ENCODE data around the gene DIO3.

DIO3 gene

DNA sequence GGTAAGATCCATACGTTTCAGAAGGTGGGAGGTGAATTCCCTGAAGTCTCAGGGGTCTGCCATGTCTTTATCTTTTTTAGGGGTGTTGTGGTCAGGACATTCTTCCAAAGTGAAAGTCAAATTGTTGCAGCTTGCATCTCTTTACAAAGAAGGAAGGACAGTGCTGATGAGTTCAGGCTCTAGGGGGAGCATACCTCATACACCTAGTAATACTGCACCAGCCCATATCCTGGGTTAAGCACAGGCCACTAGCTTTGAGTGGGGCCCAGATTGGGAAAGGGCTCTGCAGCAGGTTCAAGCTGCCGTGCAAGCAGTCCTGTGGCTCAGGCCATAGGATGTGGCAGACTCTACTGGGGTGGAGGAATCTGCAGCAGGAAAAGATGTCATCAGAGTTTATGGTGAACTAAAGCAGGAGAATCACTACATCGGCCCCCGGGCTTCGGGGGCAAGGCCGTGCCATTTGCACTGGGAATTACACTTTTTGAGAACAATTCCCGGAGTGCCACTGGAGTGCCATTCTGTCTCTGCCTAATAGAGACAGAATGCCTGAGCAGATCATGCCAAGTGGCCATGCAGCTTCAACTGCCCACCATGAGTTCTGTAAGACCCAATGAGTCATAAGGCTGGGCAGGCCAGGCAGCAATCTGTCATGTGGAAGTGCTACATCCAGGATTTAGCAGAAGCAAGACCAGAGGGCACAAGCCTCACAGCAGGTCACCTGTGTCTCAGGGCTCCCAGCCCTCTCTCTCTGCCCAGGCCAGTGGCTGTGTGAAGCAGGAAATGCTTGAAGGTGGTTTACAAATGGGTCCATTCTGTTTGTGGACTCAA is 32.3 kb downstream of the DIO3 start:
- no peak for TF ChIP-seq TAF1 (IDR thresholded peaks at IDR 0.05; ENCODE audit: borderline replicate concordance, insufficient read depth, low read length)
- TF ChIP-seq POLR2AphosphoS5 (IDR thresholded peaks at IDR 0.05; ENCODE audit: low read depth, low read length): no peak
- TF ChIP-seq FOXP2 (optimal IDR thresholded peaks at IDR 0.05; ENCODE audit: borderline replicate concordance, extremely low read depth, extremely low read length, insufficient read depth): no peak
- TF ChIP-seq, protein P1, sequence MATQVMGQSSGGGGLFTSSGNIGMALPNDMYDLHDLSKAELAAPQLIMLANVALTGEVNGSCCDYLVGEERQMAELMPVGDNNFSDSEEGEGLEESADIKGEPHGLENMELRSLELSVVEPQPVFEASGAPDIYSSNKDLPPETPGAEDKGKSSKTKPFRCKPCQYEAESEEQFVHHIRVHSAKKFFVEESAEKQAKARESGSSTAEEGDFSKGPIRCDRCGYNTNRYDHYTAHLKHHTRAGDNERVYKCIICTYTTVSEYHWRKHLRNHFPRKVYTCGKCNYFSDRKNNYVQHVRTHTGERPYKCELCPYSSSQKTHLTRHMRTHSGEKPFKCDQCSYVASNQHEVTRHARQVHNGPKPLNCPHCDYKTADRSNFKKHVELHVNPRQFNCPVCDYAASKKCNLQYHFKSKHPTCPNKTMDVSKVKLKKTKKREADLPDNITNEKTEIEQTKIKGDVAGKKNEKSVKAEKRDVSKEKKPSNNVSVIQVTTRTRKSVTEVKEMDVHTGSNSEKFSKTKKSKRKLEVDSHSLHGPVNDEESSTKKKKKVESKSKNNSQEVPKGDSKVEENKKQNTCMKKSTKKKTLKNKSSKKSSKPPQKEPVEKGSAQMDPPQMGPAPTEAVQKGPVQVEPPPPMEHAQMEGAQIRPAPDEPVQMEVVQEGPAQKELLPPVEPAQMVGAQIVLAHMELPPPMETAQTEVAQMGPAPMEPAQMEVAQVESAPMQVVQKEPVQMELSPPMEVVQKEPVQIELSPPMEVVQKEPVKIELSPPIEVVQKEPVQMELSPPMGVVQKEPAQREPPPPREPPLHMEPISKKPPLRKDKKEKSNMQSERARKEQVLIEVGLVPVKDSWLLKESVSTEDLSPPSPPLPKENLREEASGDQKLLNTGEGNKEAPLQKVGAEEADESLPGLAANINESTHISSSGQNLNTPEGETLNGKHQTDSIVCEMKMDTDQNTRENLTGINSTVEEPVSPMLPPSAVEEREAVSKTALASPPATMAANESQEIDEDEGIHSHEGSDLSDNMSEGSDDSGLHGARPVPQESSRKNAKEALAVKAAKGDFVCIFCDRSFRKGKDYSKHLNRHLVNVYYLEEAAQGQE (IDR thresholded peaks at IDR 0.05; ENCODE audit: insufficient read depth in 1 of 2, low read depth in 2 of 2, low read length in 2 of 2): no peak
- TF ChIP-seq SIN3A (IDR thresholded peaks at IDR 0.05; ENCODE audit: borderline replicate concordance, insufficient read depth, low read length): no peak

DNA sequence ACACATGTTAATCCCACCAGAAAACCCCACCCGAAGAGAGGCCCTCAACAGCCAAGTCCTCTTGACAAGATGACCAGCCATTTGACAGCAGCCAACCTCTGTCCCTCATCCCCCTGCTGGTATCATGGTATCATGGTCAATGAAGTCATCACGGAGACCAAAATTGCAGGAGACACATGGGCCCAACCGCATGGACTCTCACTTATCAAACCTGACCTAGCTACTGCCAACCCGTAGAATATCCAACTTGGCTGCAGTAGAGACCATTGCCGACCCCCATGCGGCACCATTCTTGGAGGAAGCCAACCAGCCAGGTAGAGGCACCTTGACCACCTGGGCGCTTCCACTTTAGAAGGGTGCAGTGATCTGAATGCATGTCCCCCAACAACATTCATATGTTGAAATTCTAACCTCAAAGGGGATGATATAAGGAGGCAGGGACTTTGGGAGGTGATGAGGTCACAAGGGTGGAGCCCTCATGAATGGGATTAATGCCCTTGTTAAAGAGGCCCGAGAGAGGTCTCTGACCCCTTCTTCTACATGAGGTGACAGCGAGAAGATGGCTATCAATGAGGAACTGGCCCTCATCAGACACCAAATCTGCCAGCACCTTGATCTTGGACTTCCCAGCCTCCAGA is 33.3 kb downstream of the DIO3 start:
- no peak for TF ChIP-seq TAF1 (IDR thresholded peaks at IDR 0.05; ENCODE audit: borderline replicate concordance, insufficient read depth, low read length)
- TF ChIP-seq, protein P1 (IDR thresholded peaks at IDR 0.05; ENCODE audit: insufficient read depth in 1 of 2, low read depth in 2 of 2, low read length in 2 of 2): no peak
- TF ChIP-seq SIN3A (IDR thresholded peaks at IDR 0.05; ENCODE audit: borderline replicate concordance, insufficient read depth, low read length): no peak

DNA sequence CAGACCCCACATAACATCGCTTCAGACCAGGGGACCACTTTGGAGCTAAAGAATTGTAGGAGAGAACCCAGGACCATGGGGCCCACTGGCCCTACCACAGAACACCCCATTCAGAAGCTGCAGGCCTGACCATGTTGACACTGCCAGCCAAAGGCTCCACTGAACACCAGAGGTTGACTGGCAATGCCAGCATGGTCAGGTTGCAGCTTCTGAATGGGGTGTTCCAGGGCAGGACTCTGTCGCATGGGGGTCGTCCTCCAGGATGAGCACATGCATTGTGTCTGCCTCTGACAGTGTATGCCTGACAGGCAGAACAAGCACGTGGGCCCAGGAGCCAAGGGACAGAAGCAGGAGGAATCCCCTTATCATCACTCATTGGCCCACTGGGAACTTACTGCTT is 34.1 kb downstream of the DIO3 start:
- TF ChIP-seq, protein P1 (IDR thresholded peaks at IDR 0.05; ENCODE audit: insufficient read depth in 1 of 2, low read depth in 2 of 2, low read length in 2 of 2): no peak
- TF ChIP-seq FOXP2 (optimal IDR thresholded peaks at IDR 0.05; ENCODE audit: borderline replicate concordance, extremely low read depth, extremely low read length, insufficient read depth) (no peak), SIN3A (IDR thresholded peaks at IDR 0.05; ENCODE audit: borderline replicate concordance, insufficient read depth, low read length) (no peak), POLR2AphosphoS5 (IDR thresholded peaks at IDR 0.05; ENCODE audit: low read depth, low read length) (no peak), TAF1 (IDR thresholded peaks at IDR 0.05; ENCODE audit: borderline replicate concordance, insufficient read depth, low read length) (no peak)

DNA sequence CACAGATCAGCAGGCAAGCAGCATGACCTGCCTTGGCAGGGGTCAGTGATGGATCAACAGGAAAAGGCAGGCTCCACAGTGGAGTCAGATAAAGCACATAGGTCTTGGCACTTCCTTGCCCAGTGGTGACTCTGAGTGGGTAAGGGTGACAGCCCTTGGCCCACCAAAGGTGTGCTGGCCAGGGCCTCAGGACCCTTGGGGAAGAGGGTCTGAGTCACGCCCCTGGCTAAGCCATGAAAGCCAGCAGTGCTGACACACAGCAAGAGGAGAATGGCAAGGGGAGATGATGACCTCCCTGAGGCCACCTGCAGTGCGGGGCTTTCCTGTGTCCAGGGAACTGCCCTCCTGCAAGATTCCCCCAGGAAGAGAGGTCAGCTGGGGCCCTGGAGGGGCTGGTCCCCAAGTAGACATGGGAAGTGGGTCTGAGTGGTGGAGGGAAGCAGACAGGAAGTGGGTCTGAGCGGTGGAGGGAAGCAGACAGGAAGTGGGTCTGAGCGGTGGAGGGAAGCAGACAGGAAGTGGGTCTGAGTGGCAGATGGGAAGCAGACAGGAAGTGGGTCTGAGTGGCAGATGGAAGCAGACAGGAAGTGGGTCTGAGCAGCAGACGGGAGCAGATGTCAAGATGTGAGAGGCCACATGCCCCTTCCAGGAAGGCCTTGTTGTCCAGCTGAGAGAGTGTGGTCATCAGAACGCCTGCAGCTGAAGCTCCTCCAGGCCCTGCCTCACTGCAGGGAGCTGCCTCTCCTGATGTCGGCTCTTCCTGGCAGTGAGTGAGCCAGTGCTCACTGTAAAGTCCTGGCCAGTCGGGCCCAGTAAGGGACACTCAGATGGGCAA is 34.8 kb downstream of the DIO3 start:
- 0 out of 2 replicates have a peak, but pooled peaks have one; percentile 36 for TF ChIP-seq POLR2AphosphoS5 (IDR thresholded peaks at IDR 0.05; ENCODE audit: low read depth, low read length)
- TF ChIP-seq TAF1 (IDR thresholded peaks at IDR 0.05; ENCODE audit: borderline replicate concordance, insufficient read depth, low read length): no peak
- TF ChIP-seq SIN3A (IDR thresholded peaks at IDR 0.05; ENCODE audit: borderline replicate concordance, insufficient read depth, low read length): peak; percentile 33; the same call in 1 of the 2 replicates
- TF ChIP-seq FOXP2 (optimal IDR thresholded peaks at IDR 0.05; ENCODE audit: borderline replicate concordance, extremely low read depth, extremely low read length, insufficient read depth): no peak
- TF ChIP-seq, protein P1 (IDR thresholded peaks at IDR 0.05; ENCODE audit: insufficient read depth in 1 of 2, low read depth in 2 of 2, low read length in 2 of 2): 0 out of 4 replicates have a peak, but pooled peaks of 1 of the 2 experiments have one; percentile 11

Data from PFSK-1 (cell line).